Measurements from ENCODE around the gene CAMK1D.

GRCh38 chr10:12563489-12563888 is 214.1 kb downstream of the CAMK1D start:
- TF ChIP-seq CTCF (IDR thresholded peaks at IDR 0.05): no peak
- TF ChIP-seq POLR2A (IDR thresholded peaks at IDR 0.05): no peak
- TF ChIP-seq EP300 (IDR thresholded peaks at IDR 0.05): no peak
- no peak for TF ChIP-seq POLR2AphosphoS5 (IDR thresholded peaks at IDR 0.05)

Measured in stomach (tissue), 4 donors.